GM18867 (cell line): ENCODE results near the gene ITGA5.
A peak's percentile ranks its signal among the peaks of the same experiment; 100 is the strongest.

Experiments
- ATAC-seq: cut with Tn5 transposase; IDR thresholded peaks from one replicate; pipeline ENCODE4 v1.9.1; 2021; ENCODE audit warnings: mild to moderate bottlenecking, moderate library complexity; ENCODE audit not compliant: unreplicated experiment

The ITGA5 gene

DNA sequence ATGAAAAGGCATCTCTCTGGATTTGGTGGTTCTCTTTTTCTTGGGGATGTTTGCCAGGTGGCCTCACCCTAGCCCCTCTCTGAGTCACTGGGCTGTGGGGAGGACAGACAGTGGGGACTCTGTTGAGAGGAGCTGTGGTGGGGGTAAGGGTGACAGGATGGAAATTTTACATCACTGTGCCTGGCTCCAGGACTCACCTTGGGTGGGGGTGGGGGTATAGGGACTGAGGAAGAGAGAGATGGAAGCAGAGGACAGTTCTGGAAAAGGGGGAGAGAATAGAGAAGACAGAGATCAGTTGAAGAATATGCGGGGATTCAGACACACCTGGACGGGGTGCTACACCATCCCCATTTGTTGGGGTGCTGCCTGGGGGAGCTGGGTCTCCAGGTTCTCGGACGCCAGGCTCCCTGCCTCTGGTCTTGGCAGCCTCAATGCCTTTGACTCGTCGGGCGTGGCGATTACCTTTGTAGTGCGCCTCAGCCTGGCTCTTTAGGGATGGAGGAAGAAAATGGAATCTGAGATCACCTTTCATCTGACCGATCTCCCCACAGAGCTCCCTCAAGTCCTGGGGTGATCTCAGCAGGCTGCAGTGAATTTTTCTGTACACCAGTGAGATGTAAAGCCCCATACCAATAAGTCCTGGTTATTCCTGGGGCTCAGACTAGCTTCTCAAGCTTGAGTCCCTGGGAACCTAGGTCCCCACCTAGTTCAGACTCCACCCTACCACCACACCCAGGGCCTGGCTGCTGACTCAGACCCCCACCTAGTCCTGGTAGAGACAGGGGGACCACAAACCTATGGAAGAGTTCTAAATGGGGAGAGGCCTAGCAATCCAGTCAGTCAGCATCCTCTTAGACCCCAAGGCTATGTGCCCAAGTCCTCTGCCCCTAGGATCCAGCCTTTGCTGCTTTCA is 45.2 kb downstream of the ITGA5 start:
- no peak for ATAC-seq

DNA sequence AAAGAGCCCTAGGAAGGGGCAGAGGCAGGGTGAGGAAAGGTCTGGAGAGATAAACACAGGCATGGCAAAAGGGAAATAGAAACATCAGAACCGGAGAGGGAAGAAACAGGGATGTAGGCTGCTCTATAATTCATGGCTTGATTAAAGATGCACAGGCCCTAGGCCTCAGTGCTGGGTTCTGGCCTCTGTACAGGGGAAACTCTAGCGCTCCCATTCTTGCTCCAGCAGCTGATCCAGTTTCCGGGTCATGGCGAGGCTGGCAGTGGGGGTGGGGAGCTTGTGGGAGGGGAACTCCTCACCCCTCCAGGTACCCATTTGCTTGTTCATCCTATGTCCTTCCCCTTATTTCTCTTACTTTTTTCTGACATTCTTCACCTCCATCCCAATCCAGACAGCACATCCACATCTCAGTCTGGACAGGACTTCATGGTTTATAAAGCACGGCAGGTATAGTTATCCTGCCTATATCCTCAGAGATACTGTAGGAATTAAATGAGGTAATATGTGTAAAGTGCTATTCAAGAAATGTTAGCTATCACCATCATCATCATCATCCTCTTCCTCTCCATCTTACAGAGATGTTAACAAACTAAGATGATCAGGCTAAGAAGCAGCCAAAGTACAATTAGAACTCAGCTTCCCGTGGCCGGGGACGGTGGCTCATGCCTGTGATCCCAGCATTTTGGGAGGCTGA is 46.8 kb downstream of the ITGA5 start:
- ATAC-seq: no peak

DNA sequence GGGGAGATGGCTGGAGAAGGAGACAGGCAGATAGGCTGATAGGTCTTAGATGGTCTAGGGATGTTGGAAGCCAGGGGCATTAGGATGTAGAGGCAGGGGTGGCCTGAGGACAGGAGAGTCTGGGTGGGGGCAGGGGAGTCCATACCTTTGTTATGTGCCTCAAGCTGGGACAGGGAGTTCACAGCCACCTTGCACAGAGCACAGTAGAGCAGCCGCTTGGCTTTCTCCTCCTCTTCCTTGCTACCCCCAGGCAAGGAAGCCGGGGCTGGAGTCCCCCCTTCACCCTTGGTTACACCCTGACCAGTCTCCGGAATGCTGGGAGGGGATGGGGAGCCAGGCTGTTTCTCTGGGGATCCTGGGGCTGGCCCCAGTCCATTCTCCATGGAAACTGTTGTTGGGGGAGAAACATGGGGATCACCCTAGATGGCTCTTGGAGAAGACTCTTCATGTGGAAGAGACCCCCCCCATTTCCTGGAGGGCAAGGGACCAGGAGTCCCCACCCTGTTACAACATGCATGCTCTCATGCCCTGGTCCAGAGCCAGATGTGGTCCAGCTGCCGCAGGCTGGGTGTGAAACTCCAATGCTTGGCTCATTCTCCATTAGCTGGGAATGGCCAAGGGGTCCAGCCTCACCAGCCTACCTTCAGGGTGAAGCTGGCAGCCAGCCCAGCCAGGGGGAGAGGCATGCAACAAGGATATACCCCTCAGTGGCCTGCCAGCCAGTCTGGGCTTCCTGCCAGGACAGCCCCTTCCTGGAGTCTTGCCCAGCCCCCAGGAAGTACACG is 47.5 kb downstream of the ITGA5 start:
- no peak for ATAC-seq

DNA sequence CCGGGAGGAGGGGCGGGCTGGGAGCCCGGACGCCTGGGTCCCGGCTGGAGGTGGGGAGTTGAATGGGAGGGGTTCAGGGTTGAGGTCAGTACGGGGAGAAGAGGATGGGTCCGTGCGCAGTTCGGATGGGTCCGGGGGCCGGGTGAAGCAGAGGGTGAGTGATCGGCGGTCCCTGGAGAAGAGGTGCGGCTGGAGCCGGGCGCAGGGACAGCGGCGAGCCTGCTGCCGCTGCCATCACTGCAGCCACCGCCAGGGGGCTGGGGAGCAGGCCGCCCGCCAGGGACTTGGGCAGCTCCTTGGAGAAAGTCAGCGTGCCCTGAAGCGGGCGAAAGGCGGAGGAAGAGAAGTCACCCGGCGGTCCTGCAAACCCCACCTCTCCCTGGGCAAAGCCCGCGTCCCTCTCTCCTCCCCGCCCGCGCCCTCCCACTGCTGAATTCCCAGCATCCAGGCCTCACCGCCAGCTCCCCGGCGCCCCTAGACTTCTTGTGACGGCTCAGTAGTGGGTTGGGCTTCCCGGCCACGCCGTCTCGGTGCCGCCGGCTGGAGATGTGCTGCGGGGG is 48.8 kb downstream of the ITGA5 start:
- peak; percentile 74 for ATAC-seq

DNA sequence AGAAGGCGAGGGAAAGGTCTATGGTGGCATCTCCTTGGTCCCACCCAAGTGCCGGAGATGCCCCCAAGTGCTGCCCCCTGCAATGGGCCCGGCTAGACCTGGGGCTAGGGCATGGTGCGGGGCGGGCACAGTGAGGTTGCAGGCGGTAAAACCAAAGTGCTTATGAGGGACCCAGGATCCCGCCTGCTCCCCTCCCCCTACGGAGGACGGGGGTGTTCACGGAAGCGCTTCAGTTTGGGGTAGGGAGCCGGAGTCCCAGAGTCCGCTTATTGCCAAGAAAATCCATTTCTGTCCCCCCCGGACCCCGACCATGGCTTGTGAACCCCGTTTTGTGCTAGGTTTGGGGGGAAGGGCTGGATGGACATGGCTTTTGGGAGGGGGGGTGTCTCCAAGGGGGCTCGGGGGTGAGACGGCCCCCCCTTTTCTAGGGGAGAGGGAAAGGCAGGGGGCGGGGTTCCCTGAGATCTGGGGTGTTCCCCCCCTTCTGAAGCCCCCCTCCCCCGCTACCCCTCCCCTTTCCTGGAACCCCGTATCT is 49.4 kb downstream of the ITGA5 start:
- ATAC-seq: no peak

DNA sequence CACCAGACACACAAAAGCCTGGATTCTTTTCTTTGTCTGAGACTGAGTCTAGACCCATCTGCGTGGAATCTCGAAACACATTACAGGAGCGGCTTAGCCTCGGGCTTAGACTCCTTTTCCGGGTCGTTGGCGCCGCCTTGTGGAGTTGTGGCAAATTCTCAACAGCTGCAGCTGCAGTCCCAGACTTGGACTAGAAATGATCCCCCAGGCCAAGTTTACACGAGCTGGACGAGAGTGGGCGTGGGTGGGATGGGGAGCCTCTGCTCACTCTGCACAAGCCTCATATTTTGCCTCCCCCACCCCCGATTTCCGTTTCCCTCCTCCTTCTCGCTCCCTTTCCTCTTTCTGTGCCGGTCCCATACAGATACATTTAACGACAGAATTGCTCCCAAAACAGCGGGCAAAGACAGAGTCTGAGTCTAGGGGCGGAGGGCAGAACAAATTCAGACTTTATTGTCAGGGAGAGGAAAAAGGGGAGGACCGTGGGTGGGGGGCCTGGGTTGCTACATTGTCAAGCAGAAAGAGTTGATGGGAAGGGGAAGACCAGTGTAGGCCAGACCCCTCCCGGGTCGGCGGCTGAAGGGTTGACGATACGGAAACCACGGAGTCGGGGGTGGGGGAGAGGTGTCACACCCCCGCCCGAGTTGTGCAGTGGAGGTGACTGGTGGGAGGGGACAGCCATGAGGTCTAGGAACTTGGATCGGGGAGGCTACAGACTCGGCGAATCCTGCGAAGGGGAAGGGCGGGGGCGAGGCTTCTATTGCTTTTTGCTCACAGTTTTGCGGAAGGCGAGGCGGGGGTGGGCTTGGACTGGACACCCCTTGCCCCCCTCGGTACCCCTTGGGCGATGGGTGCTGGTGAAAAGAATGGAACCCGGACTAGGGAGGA is 50.1 kb downstream of the ITGA5 start:
- peak; percentile 71 for ATAC-seq

DNA sequence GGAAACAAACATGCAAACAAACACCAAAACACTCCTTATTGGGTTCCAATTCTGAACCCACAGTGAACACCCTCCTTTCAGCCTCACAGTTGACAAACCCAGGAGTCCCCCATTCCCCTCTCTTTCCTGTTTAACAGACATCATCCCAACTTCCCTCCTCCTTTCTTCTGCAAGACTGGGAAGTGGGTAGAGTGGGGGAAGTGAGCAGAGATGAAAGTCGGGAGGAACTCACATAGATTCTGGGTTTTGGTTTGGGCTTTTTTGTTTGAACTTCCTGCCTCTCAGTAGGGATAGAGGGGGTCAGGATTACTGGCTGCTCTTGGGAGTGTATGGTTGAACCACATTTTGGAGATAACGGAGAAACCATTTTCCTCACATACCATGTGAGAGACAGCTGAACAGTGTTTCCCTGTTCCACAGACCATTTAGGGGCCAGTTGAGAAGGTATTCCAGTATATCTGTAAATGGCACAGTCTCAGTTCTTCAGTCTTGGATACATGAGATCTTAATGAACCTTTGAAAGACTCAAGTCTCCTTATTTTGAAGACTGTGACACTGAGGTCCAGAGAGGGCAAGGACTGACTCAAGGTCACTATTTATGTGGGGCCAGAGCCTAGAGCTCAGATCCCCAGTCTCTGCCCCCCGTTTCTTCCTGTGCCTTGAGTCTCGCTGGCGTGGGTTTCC is 50.9 kb downstream of the ITGA5 start:
- peak; percentile 5 for ATAC-seq

DNA sequence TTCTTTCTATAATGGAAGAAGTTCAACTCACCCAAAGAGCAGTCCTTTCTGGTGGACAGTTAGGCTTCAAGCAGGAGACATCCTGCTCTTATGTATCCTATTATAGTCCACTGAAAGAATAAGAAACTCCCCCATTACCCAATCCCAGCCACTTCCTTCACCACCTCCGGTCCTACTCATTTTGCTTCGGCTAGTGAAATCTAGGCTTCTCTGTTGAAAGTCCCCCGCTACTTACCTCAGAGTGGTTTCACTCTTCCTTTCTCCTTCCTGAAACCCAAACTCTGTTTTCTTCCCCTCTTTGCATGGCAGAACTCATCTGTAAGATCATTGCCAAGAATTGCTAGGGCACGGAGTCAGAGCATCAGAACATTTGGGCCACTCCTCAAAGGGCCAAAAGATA is 54.7 kb downstream of the ITGA5 start, which contains the start of gene GPR84:
Gene GPR84, minus strand, starts transcription at position 74 of the 400 bp plus-strand sequence. CDS start 635 bp downstream, outside the sequence.
- ATAC-seq: no peak

DNA sequence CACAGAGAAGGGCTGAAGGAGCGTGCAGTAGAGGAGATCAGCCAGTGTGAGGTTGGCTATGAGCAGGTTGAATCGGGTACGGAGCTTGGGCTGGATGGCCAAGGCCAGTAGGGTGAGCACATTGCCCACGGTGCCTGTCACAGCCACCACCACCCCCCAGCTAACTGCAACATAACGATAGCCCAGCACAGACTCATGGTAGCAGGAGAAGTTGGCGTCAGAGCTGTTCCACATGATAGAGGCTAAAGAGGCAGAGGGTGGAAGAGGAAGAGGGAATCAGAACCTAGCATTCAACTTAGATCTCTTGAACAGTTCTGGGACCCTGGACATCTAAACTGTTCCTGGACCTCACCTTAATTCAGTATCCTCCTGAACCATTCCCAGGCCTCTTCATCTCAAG is 55.4 kb downstream of the ITGA5 start:
- ATAC-seq: no peak

DNA sequence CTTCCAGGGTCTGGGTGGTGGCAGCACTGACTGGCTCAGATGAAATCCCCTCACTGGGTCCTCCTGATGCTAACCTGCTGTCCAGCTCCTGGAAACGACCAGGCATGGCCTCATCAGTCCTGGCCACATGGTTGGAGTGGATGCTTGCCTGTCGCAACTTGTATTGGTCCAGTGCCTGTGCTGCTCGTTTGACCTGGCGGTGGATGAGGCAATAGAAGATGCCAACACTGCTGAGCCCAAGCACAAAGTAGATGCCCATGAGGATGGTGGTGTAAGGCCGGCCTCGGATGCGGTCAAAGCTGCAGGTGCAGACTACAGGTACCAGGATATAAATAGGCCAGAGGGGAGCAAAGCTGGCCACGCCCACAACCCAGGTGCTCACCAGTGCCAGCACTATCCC is 56.0 kb downstream of the ITGA5 start:
- ATAC-seq: no peak

DNA sequence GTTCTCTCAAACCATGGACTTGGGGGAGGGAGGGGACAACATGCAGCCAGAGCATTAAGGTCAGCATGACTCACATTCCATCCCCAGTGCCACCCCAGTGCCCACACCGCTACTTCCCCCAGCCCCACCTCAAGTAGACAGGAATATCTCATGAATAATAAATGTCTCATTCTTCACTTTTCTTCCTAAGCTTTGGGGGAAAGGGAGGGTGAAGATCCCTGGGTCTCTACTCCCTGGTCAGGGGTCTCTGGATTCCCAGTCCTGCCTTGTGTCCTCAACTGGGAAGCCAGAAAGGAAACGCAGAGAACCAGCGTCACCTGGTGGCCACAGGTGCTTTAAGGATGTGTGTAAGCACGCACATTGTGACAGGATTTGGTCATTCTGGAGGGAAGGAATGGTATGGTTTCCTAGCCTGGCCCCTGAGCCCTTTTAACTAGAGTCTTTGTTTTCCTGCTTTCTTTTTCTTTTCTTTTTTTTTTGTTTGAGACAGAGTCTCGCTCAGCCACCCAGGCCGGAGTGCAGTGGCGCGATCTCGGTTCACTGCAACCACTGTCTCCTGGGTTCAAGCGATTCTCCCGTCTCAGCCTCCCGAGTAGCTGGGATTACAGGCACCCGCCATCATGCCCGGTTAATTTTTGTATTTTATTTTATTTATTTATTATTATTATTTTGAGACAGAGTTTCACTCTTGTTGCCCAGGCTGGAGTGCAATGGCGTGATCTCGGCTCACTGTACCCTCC is 58.2 kb downstream of the ITGA5 start:
- no peak for ATAC-seq

DNA sequence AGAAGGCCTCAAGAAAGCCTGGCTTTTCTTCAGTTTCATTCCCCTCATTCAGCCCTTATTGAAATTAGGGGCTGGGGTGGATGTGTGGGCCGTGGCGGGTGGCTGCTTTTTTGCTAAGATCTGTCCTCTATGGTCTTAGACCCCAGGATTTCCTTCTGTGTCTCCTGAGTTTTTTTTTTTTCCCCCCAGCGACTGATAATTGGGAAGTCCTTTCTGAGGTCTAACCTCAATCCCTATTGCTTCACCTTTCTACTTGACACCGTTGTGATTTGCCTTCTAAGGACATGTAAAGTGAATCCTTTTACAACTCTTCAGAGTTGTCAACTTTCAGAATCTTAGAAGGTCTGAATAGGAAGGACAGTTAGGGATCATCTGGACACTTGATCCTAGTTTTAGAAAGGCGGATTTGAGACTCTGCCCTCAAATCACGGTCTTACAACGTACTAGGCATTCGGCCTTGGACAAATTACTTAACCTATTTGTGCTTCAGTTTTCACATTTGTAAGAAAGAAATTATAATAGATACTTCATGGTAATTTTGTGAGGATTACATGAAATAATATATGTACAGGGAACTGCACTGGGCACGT is 59.2 kb downstream of the ITGA5 start:
- ATAC-seq: no peak

DNA sequence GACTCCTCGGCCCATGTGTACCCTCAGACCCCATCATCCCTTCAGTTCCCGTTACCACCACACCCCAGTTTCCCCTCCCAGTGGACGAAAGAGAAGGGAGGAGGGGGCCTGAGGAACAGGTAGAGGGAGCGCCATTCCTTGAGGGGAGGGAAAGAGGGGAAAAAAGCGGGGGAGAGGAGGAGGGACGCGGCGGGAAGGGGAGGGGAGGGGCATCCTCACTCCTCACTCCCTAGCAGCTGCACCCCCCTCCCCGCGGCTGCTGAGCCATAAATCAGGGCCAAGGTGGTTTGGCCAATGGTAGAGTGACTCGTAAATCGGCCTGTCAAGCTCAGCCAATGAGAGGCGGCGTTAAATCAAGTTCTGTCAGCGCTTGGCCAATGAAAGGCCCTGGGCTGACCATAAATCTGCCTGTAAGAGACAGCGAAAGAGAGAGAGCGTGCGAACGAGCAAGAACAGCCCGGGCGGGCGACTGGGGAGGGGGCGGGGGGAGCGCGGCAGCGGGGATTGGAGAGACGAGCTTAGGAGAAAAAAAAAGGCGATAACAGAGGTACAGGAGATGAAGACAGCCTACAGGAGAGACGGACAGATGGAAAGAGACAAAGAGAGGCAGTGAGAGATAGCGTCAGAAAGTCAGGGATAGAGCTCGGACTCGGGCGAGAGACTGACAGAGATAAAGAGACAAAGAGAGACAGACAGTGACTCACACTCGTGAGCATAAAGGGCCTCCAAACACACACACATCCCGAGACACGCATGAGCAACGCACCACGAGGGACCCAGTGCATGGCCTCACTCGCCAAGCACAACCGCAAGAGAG is 59.9 kb downstream of the ITGA5 start:
- peak; percentile 98 for ATAC-seq

DNA sequence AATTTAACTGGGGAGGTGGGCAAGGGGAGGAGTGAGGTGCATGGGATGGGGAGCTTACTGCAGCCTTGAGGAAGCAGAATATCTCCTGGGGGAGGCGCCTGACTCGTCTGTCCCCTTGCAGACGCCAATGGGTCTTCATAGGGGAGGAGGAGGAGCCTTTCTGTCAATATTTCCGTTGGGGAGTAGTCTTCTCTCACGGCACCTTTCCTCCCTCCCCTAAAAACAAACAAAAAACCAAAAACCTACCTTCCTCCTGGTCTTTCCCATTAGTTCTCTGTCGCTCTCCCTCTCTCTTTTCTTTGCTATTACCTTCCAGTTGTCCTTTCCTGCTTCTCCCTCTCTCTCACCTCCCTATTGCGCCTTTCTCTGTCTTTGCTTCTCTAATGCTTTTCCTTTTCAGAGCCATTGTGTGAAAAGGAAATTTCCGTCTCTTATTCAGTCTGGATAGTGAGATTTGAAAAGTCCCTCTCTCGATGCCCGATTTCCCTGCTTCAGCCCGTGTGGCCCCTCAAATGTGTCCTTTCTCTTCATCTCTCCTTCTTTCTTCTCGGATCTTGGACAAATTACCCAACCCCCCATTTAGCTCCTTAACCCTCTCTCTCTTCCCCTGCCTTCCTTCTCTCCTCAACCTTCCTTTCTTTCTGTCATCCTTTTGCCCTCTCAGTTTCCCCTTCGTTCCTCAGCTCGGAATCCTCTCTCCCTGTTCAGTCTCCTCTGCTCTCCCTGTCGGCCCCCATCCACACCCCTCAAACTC is 60.7 kb downstream of the ITGA5 start:
- no peak for ATAC-seq

DNA sequence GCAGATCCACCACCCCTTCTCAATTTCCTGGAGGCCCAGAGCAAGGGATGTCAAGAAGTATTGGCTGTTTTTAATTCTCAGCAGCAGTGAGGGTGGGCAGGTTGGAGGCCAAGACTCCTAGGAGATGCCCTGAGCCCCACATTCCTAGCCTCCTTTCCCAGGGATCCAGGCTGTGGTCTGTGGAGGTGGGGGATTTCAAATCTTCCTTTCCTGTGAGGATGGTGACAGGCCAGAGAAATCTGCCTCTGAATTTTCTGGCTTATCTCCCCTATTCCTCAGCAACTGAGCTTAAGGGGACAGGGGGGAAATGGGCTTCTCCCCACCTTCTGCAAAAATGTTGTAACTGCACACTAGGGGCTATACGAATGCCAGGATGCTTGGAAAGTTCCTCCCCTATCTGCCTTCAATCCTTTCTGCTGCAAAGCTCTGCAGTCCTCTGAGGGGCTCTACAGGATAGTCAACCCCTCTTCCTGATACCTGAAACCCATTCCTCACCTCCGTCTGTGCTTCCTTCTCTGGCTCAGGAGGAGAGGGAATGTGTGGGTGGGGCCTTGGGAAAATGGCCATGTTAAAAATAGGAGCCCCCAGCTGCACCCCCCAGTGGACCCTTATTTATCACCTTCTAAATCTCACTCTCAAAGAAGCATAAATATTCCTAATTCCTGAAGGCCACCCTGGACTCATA is 61.4 kb downstream of the ITGA5 start:
- ATAC-seq: no peak

DNA sequence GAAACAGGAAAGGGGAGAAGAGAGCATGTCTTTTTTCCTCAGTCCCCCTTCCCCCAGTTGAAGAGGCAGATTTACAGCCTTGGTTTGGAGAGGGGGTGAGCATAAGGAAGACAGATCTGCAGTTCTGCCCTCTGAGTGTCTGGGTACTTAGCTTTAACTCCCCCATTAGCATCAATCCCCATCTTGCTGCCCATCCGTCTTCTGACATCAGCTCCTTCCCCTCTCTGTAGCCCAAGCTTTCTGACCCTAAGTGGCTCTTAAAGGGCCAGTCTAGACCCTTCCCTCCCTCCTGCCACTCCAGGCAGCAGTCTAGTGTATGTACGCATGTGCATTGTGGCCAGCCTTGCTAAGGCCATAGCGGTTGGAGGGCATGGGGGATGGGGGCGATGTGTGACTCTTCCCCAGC is 62.1 kb downstream of the ITGA5 start:
- ATAC-seq: no peak
